ENCODE measurements around the gene C3orf18. TPM values are rescaled to one million over a fixed set of nuclear protein-coding genes. Genes with fewer than 3 reads are reported as not detected.

Gene C3orf18
- total and polyA plus RNA-seq, 10 of the 15 experiments (the other 5 are each of a cell fraction or from before 2014, with no cell fraction given), result 0.06 to 3.2 (median 0.66) TPM

- TF ChIP-seq ZNF622 (IDR thresholded peaks at IDR 0.05) (no peak), HDAC2 (IDR thresholded peaks at IDR 0.05) (no peak), MYC (IDR thresholded peaks at IDR 0.05; ENCODE audit: insufficient read depth, insufficient read length, insufficient replicate concordance, low read length, severe bottlenecking) (no peak), SIX5 (IDR thresholded peaks at IDR 0.05; ENCODE audit: low read depth, low read length, severe bottlenecking) (no peak), EED (IDR thresholded peaks at IDR 0.05; ENCODE audit: low read depth) (no peak), TAF1 (IDR thresholded peaks at IDR 0.05; ENCODE audit: borderline replicate concordance, low read depth, low read length) (0 out of 2 replicates have a peak, but pooled peaks have one; percentile 17), JUNB (IDR thresholded peaks at IDR 0.05) (no peak), CREB1 (IDR thresholded peaks at IDR 0.05; ENCODE audit: low read depth) (peak; percentile 48; the same call in 1 of the 2 replicates), KAT2A (conservative IDR thresholded peaks at IDR 0.05; ENCODE audit: control insufficient read depth, low read depth, low read length) (no peak), SREBF1 (IDR thresholded peaks at IDR 0.05; ENCODE audit: low read length) (no peak), GATAD2B (conservative IDR thresholded peaks at IDR 0.05; ENCODE audit: low read depth) (peak; percentile 53; the same call in 1 of the 2 replicates), SKIL (IDR thresholded peaks at IDR 0.05; ENCODE audit: low read depth, poor library complexity, severe bottlenecking) (no peak), SRF (IDR thresholded peaks at IDR 0.05; ENCODE audit: low read depth in 2 of 2, low read length in 2 of 2) (no peak), NBN (IDR thresholded peaks at IDR 0.05) (peak; percentile 38; the same call in 1 of the 2 replicates), SREBF2 (IDR thresholded peaks at IDR 0.05; ENCODE audit: low read length) (no peak), ZNF217 (IDR thresholded peaks at IDR 0.05) (peak; percentile 97), MTA2 (IDR thresholded peaks at IDR 0.05; ENCODE audit: low read depth) (no peak), TARDBP (IDR thresholded peaks at IDR 0.05; ENCODE audit: borderline replicate concordance) (no peak), NFYB (IDR thresholded peaks at IDR 0.05; ENCODE audit: insufficient read depth, low read depth, low read length) (peak; percentile 99), TCF7 (IDR thresholded peaks at IDR 0.05; ENCODE audit: borderline replicate concordance) (no peak), FOXK2 (IDR thresholded peaks at IDR 0.05) (no peak), USF2 (IDR thresholded peaks at IDR 0.05; ENCODE audit: borderline replicate concordance, low read depth, low read length) (no peak), TCF12 (IDR thresholded peaks at IDR 0.05; ENCODE audit: low read depth, low read length) (no peak), FOS (IDR thresholded peaks at IDR 0.05; ENCODE audit: borderline replicate concordance, extremely low read depth, insufficient read length) (peak; percentile 87), POU2F2 (IDR thresholded peaks at IDR 0.05; ENCODE audit: borderline replicate concordance, low read depth, low read length) (no peak), RELB (IDR thresholded peaks at IDR 0.05; ENCODE audit: low read depth) (0 out of 2 replicates have a peak, but pooled peaks have one; percentile 20)
Measured at GRCh38 chr3:50567386-50568167, at the start of gene C3orf18 (continued).
